ENCODE data around the gene AUTS2.

The AUTS2 gene

GRCh38 chr7:70415179-70415972, 817.1 kb downstream of the AUTS2 start:
- DNase-seq (ENCODE audit: low read depth in 2 of 2), result no peak

DNA sequence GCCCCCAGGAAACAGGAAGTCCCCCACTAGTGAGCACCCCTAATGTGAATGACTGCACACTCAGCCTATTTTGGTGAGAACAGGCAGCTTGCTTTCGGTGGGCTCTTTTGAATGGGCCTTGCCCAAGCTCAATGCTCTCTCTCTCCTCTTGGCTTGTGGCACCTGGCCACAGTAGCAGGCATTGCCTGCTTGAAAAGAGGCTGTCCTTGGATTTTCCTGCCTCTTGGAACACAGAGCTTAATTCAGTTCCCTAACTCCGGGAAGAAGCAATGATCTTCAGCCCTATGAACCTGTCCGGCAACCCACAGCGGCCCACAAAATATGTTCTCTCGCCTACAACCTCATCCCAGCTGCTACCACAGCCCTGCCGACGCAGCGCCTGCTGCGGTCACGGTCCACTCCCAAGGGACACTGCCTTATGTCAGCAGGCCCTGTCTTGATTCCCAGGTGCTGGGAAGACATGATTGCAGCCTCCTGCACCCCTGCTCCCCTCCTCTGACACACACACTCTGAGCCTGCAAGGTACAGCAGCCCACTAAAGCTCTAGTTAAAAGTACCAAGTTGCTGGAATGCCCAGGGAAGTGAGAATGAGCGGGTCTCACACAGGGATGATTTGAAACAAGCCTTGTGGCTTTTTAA, 818.2 kb downstream of the AUTS2 start:
- DNase-seq (ENCODE audit: low read depth in 2 of 2), result no peak

DNA sequence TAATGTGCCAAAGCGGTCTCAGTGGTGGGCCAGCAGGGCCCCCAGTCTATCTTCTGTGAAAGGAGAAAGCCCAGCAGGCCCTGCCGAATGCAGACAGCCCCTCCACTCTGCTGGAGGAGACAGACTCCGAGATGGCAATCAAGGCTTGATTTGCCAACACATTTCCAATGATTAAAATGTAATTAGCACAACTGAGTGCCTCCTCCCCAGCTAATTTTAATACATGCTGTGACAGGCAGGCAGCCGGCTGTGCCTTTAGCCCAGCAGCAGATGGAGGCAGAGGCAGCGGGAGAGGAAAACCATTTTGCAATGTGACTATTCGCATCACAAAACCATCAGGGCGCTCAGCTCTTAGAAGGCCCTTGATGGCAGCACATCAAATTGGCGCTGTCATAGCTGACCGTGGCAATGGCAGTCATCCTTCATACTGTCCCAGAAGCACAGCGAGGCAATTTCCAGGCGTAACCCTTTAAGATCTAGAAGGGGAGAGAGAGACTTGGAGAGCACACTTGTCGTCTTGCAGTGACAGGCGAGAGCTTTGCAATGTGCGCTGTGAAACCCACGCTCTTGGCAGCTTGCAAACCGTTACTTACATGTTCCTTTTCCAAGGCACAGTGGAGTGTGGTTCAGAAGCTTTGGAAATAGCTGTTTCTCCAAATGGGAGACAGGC, 818.8 kb downstream of the AUTS2 start:
- no peak for DNase-seq (ENCODE audit: low read depth in 2 of 2)

DNA sequence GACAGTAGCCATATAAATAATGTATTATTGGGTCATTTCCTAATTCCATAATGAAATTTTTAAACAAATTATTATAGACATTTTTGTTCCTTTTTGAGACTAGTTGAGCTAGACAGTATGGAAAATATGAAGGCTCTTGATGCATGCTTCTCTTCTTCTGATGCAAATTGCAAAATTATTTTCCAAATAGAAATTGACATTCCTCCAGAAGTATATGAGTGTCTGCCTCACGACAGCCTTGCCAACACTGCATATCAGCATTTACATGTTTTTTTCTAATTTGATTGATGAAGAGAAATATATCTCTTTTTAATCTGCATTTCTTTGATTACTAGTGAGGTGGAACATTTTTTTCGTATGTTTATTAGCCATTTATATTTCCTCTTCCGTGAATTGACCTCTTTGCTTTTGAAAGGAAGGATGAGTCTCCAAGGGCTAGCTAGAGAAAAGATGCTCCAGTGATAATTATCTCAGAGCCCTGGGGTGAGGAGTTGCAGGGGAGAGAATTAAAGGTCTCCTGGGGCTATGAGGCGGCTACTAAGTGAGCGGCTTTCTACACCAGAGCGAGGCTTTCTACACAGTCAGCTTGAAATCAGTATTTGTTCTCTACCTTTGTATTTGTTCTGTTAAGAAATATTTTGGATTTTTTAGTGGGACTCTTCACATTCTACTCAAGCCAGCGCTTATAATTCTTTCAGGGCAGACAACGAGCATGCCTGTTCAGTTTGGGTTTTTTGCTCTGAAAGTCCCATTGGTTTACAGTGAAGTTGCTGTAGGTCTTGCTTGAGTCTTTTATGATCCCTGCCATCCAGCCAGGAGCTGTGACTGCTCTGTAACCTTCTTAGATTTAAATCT, 821.5 kb downstream of the AUTS2 start:
- no peak for DNase-seq (ENCODE audit: low read depth in 2 of 2)

- no peak for DNase-seq (ENCODE audit: low read depth in 2 of 2)
These were observed 822.0 kb downstream of the AUTS2 start for GRCh38 chr7:70420381-70420662.

DNA sequence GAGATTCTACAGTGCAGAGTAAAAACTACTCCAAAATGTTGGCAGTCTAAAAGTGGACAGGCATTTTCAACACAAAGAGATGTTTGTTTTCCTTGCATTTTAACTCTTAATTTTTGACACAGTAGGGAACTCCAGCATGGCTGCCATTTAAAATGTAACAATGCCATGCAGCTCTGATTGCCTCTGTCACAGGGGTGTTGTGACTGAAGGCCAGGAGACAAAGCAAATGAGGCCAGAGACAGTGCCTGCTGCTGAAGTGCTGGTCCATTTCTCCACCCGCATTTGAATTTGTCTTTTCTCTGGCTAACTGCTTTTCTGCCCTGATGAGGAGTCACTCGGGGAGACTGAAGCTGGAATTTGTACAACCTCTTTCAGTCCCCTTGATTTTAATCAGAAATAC, 823.0 kb downstream of the AUTS2 start:
- DNase-seq (ENCODE audit: low read depth in 2 of 2), result no peak

GRCh38 chr7:70426249-70426880, 828.1 kb downstream of the AUTS2 start:
- DNase-seq (ENCODE audit: low read depth in 2 of 2), result no peak

DNA sequence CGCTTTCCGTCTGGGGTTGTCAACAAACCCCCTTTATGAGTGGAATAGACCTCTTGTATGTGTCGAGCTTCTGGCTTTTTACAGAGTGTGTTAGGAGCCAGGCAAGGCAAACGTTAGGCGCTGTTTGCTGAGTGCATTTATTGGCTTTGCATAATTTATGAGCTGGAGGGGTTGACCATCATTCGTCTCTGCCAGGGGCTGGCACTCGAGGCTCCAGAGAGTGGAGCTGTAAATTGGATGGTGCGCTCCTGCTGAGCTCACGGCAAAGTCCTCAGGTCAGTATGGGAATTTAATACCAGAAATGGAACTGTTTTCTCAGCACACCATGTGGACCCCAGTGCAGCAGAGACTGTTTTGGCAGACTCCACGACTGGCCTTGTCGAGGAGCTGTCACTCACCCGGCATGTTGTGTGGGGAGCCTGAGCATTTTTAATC, 834.3 kb downstream of the AUTS2 start:
- no peak for DNase-seq (ENCODE audit: low read depth in 2 of 2)

- no peak for DNase-seq (ENCODE audit: low read depth in 2 of 2)
These were observed 836.1 kb downstream of the AUTS2 start for GRCh38 chr7:70434376-70434775.

GRCh38 chr7:70434821-70435220, 836.5 kb downstream of the AUTS2 start:
- no peak for DNase-seq (ENCODE audit: low read depth in 2 of 2)

DNA sequence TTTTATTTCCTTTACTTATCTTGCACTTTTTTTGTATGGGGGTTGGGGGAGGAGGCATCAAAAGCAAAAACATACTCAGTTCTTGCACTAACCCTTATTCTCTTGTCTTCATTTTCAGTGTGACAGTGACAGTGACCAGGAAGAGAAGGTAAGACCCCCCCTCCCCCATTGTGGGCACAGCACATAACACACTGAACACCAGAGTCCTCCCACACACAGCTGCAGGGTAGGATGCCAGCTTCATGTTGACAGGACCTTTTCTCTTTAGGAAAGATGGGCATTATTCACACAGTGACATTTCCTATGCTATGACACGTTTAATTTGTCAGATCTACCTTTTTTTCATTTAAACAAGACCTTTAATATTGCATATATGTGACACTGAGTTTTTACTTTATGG, 837.4 kb downstream of the AUTS2 start:
- DNase-seq (ENCODE audit: low read depth in 2 of 2), result no peak

DNA sequence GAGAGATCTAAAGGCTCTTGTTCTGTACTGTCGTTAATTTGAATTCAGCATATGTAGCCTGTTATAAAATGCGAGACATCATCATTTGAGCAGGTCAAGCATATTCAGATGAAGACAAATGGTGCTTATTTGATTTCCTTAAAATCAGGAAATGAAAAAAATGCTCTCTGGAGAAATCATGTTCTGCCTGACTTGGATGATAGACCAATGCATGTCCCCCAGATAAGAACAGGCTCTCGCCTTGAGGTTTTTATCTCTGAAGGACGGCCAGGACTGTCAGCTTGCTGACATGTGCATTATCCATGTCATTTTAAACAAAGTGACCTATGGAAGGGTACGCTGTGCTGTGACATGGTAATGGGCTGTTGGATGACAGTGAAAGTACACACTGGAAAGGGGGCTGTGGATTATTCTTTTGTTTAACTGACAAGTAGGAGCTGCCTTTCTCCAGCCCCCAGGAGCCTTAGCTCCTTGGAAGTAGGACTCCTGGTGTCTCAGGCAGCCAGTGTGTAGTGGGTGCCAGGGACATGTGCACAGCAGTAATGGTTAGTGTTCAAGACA, 838.6 kb downstream of the AUTS2 start:
- DNase-seq (ENCODE audit: low read depth in 2 of 2), result no peak

DNA sequence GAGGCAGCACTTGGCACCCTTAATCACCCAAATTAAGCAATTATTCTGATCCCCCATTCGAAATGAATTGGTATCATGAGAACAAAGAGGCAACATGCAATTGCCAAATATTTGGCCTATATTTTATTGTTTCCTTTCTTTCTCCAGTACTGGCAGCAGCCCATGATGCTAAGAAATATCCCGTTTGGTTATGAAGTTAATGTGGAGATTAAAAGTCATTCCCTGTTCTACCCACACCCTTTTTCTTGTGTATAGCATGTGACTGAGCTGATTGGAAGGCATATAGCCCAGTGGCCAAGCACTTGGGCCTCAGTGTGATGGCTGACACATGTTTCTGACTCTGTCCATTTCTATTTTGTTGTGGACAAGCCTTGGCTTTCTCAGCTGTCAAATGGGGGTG, 841.4 kb downstream of the AUTS2 start:
- no peak for DNase-seq (ENCODE audit: low read depth in 2 of 2)

GRCh38 chr7:70446448-70447143, 848.3 kb downstream of the AUTS2 start:
- DNase-seq (ENCODE audit: low read depth in 2 of 2), result no peak

DNA sequence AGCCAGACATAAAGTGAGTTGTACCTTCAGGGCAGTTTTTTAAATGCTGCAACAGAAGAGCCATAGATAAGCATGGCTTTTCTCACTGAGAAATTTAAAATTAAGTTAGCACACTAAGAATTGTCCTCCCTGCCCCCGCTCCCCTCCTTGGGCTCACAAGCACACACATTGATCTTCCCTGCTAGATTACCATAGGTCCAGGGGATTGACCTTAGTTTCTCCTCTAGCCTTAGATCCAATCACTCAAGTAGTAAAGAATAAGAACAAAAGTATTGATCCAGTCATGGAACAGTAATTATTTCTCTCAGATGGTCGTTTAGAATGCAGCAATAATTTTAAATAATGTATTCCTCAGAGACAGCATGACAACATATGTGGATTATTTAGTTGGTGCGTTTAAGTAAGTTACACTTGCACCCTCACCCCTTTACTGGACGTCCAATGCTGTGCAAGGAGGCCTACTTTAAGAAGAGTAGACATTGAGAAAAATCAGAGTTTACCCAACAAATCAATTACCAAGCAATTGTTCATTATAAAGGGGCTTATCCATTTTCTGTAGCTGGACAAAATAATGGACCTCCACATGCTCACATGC, 850.1 kb downstream of the AUTS2 start:
- DNase-seq (ENCODE audit: low read depth in 2 of 2), result no peak

GRCh38 chr7:70450731-70451130, 852.5 kb downstream of the AUTS2 start:
- DNase-seq (ENCODE audit: low read depth in 2 of 2), result no peak

- DNase-seq (ENCODE audit: low read depth in 2 of 2), result no peak
These were observed 857.6 kb downstream of the AUTS2 start for GRCh38 chr7:70455925-70456324.

DNA sequence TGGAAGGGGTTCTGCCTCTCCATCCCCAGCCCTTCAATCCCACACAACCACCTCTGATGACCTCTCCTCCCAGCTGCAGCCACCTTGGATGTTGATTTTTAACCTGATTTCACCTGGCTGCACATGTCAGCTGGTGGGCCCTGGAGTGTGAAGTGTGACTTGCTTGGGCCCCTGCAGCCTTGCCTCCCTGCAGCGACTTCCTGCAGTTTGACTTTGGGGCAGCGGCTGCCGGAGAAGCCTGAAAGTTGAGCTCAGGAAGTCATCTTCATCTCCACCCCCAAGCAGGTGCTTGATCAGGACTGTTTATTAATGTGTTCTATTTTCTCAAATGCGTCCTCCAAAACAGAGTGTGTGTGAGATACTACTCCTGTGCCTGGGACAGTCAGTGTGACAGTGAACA, 858.4 kb downstream of the AUTS2 start:
- no peak for DNase-seq (ENCODE audit: low read depth in 2 of 2)

- no peak for DNase-seq (ENCODE audit: low read depth in 2 of 2)
These were observed 859.2 kb downstream of the AUTS2 start for GRCh38 chr7:70457482-70457881.

DNA sequence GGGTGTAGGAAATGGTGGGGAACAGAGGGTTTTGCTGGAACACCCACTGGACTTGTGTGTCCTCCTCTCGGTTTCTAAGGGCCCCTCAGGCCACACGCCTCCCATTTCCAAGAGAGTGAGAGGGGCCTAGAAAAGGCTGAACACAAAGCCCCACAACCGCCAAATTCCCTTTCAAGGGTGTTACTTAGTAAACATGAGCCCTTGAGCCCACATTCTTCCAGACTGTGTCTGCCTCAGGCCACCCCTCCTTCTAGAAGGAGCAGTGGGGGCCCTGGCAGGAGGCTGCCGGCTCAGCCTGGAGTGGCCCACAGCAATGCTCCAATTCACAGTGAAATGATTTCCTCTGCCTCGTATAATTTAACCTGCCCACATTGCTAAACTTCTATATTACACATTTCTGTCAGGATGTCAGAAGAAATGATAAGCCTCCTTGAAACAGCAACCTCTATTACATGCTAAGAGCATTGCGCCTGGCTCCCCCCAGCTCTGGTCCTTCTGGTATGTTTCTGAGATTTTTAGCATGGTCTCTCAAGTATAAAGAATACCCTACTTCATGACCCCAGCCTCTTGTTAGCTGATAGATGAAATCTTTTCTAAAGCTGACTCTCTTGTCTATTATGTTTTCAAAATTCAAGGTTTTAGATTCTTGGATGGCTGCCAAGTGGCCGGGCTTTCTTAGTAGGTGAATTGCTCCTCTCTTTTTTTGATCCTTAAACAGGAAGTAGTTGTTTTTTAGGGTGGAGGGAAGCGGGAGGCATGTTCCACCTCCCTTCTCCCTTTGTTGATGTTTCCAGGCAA, 859.8 kb downstream of the AUTS2 start:
- no peak for DNase-seq (ENCODE audit: low read depth in 2 of 2)

All from stimulated activated CD8-positive, alpha-beta memory T cell treated with anti-CD3 and anti-CD28 coated beads, Interleukin-15, amount 100 ng/mL, for 4 hours (primary cell).